ENCODE measurements around the gene AMIGO2. TPM values are rescaled to one million over a fixed set of nuclear protein-coding genes. Genes with fewer than 3 reads are reported as not detected.
"Not testable (repeated sequence)": the region's sequence is repeated elsewhere in the genome, so short reads cannot be mapped to it uniquely, and the experiment has no call there.

Gene AMIGO2
- total RNA-seq, 1 donor from 2014 or later: 25.2 TPM

DNA sequence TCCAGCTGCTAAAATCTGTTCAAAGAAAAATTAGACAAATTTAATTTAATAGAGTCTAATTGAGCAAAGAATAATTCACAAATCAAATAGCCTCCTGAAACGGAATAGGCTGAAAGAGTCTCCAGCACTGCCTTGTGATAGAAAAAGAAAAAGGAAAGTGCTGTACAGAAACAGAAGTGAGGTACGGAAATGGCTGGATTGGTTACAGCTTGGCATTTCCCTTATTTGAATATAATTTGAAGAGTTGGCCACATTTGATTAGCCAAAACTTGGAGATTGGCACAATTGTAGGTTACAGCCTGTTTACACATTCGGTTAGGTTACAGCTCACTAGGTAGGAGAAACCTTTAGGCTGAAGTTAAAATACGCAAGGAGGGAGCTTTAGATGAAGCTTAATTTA is 25.1 kb downstream of the AMIGO2 start:
- no peaks in the 10 kb centered on the region for H3K27me3 Mint-ChIP-seq (ENCODE audit: low read depth, unreplicated experiment)
- Histone ChIP-seq H3K4me1 (ENCODE audit: insufficient read depth, low read length) (no peaks in the 10 kb centered on the region), H3K9me3 (ENCODE audit: insufficient read depth, low read depth, low read length) (no peaks in the 10 kb centered on the region), H3K9ac (ENCODE audit: low read length) (no peak overlapping the region), H2AFZ (ENCODE audit: low read depth, low read length) (no peak overlapping the region), H3K36me3 (ENCODE audit: insufficient read depth, low read length) (no peaks in the 10 kb centered on the region), H3K79me2 (ENCODE audit: insufficient read depth, low read length) (no peaks in the 10 kb centered on the region), H4K20me1 (ENCODE audit: insufficient read depth, low read length) (no peaks in the 10 kb centered on the region), H3K27me3 (ENCODE audit: insufficient read depth, low read length) (no peaks in the 10 kb centered on the region), H3K4me2 (ENCODE audit: low read length) (no peak overlapping the region), H3K27ac (ENCODE audit: low read depth, low read length) (no peak overlapping the region), H3K4me3 (ENCODE audit: insufficient read depth, low read depth, low read length) (no peak overlapping the region)
- no peak for DNase-seq (ENCODE audit: low read depth)
- H3K4me3 Mint-ChIP-seq (ENCODE audit: unreplicated experiment): no peak overlapping the region
- H3K27ac Mint-ChIP-seq (ENCODE audit: unreplicated experiment): no peak overlapping the region
- H3K9me3 Mint-ChIP-seq (ENCODE audit: unreplicated experiment): peaks cover 25% of the 10 kb centered on the region
- peaks cover 9% of the 10 kb centered on the region for H3K36me3 Mint-ChIP-seq (ENCODE audit: low read depth, unreplicated experiment)
- no peaks in the 10 kb centered on the region for H3K4me1 Mint-ChIP-seq (ENCODE audit: low read depth, unreplicated experiment)
- FAIRE-seq: no peak
- TF ChIP-seq CTCF (IDR thresholded peaks at IDR 0.05; ENCODE audit: insufficient read depth, low read depth, low read length): no peak
- TF ChIP-seq EZH2 (IDR thresholded peaks at IDR 0.05; ENCODE audit: insufficient read depth, low read length): no peak

- Histone ChIP-seq H3K27ac (ENCODE audit: low read depth, low read length) (no peak overlapping the region), H3K79me2 (ENCODE audit: insufficient read depth, low read length) (no peaks in the 10 kb centered on the region), H3K9me3 (ENCODE audit: insufficient read depth, low read depth, low read length) (no peaks in the 10 kb centered on the region), H2AFZ (ENCODE audit: low read depth, low read length) (no peak overlapping the region), H3K27me3 (ENCODE audit: insufficient read depth, low read length) (no peaks in the 10 kb centered on the region), H3K4me1 (ENCODE audit: insufficient read depth, low read length) (no peaks in the 10 kb centered on the region), H3K36me3 (ENCODE audit: insufficient read depth, low read length) (no peaks in the 10 kb centered on the region), H3K4me2 (ENCODE audit: low read length) (no peak overlapping the region), H4K20me1 (ENCODE audit: insufficient read depth, low read length) (no peaks in the 10 kb centered on the region), H3K9ac (ENCODE audit: low read length) (no peak overlapping the region), H3K4me3 (ENCODE audit: insufficient read depth, low read depth, low read length) (no peak overlapping the region)
- no peak for FAIRE-seq
- no peak overlapping the region for H3K27ac Mint-ChIP-seq (ENCODE audit: unreplicated experiment)
- H3K9me3 Mint-ChIP-seq (ENCODE audit: unreplicated experiment): peaks cover 23% of the 10 kb centered on the region
- no peaks in the 10 kb centered on the region for H3K27me3 Mint-ChIP-seq (ENCODE audit: low read depth, unreplicated experiment)
- DNase-seq (ENCODE audit: low read depth): no peak
- H3K4me3 Mint-ChIP-seq (ENCODE audit: unreplicated experiment): no peak overlapping the region
- peaks cover 9% of the 10 kb centered on the region for H3K36me3 Mint-ChIP-seq (ENCODE audit: low read depth, unreplicated experiment)
- H3K4me1 Mint-ChIP-seq (ENCODE audit: low read depth, unreplicated experiment): no peaks in the 10 kb centered on the region
- no peak for TF ChIP-seq EZH2 (IDR thresholded peaks at IDR 0.05; ENCODE audit: insufficient read depth, low read length)
- TF ChIP-seq CTCF (IDR thresholded peaks at IDR 0.05; ENCODE audit: insufficient read depth, low read depth, low read length): no peak
Measured at GRCh38 chr12:47053961-47054360, 25.8 kb downstream of the AMIGO2 start.

GRCh38 chr12:47052274-47052673 is 27.5 kb downstream of the AMIGO2 start:
- Histone ChIP-seq H2AFZ (ENCODE audit: low read depth, low read length) (no peak overlapping the region), H3K4me3 (ENCODE audit: insufficient read depth, low read depth, low read length) (no peak overlapping the region), H3K27me3 (ENCODE audit: insufficient read depth, low read length) (no peaks in the 10 kb centered on the region), H3K27ac (ENCODE audit: low read depth, low read length) (no peak overlapping the region), H3K4me2 (ENCODE audit: low read length) (no peak overlapping the region), H3K36me3 (ENCODE audit: insufficient read depth, low read length) (no peaks in the 10 kb centered on the region), H3K4me1 (ENCODE audit: insufficient read depth, low read length) (no peaks in the 10 kb centered on the region), H3K9me3 (ENCODE audit: insufficient read depth, low read depth, low read length) (no peaks in the 10 kb centered on the region), H3K9ac (ENCODE audit: low read length) (no peak overlapping the region), H4K20me1 (ENCODE audit: insufficient read depth, low read length) (no peaks in the 10 kb centered on the region), H3K79me2 (ENCODE audit: insufficient read depth, low read length) (no peaks in the 10 kb centered on the region)
- Mint-ChIP-seq H3K27me3 (ENCODE audit: low read depth, unreplicated experiment) (no peaks in the 10 kb centered on the region), H3K9me3 (ENCODE audit: unreplicated experiment) (peaks cover 19% of the 10 kb centered on the region), H3K36me3 (ENCODE audit: low read depth, unreplicated experiment) (peaks cover 9% of the 10 kb centered on the region), H3K4me3 (ENCODE audit: unreplicated experiment) (no peak overlapping the region), H3K4me1 (ENCODE audit: low read depth, unreplicated experiment) (no peaks in the 10 kb centered on the region), H3K27ac (ENCODE audit: unreplicated experiment) (no peak overlapping the region)
- FAIRE-seq (no peak), DNase-seq (ENCODE audit: low read depth) (no peak)
- TF ChIP-seq CTCF (IDR thresholded peaks at IDR 0.05; ENCODE audit: insufficient read depth, low read depth, low read length) (no peak), EZH2 (IDR thresholded peaks at IDR 0.05; ENCODE audit: insufficient read depth, low read length) (no peak)

DNA sequence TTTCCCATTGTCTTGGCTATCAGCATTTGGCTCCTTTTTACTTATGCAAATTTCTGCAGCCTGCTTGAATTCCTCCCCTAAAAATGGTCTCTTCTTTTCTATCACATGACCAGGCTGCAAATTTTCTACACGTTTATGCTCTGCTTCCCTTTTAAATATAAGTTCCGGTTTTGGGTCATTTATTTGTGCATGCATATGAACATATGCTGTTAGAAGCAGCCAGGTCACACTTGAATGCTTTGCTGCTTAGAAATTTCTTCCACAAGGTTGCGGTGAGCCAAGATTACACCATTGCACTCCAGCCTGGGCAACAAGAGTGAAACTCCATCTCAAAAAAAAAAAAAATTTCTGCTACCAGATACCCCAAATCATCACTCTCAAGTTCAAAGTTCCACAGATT is 28.5 kb downstream of the AMIGO2 start:
- not testable (repeated sequence) for H3K36me3 ChIP-seq (ENCODE audit: insufficient read depth, low read length); DNase-seq (ENCODE audit: low read depth); H2AFZ ChIP-seq (ENCODE audit: low read depth, low read length); FAIRE-seq; H3K4me3 Mint-ChIP-seq (ENCODE audit: unreplicated experiment); H3K4me1 ChIP-seq (ENCODE audit: insufficient read depth, low read length); H3K27ac Mint-ChIP-seq (ENCODE audit: unreplicated experiment); H4K20me1 ChIP-seq (ENCODE audit: insufficient read depth, low read length); H3K36me3 Mint-ChIP-seq (ENCODE audit: low read depth, unreplicated experiment); H3K27me3 ChIP-seq (ENCODE audit: insufficient read depth, low read length); H3K27ac ChIP-seq (ENCODE audit: low read depth, low read length); H3K27me3 Mint-ChIP-seq (ENCODE audit: low read depth, unreplicated experiment); H3K9me3 ChIP-seq (ENCODE audit: insufficient read depth, low read depth, low read length); H3K4me3 ChIP-seq (ENCODE audit: insufficient read depth, low read depth, low read length); H3K79me2 ChIP-seq (ENCODE audit: insufficient read depth, low read length); H3K9ac ChIP-seq (ENCODE audit: low read length); H3K4me1 Mint-ChIP-seq (ENCODE audit: low read depth, unreplicated experiment); H3K4me2 ChIP-seq (ENCODE audit: low read length)
- H3K9me3 Mint-ChIP-seq (ENCODE audit: unreplicated experiment): peaks cover 14% of the 10 kb centered on the region
